ENCODE data around the gene NOBOX.
"Not testable (repeated sequence)": the region's sequence is repeated elsewhere in the genome, so short reads cannot be mapped to it uniquely, and the experiment has no call there.

The NOBOX gene

DNA sequence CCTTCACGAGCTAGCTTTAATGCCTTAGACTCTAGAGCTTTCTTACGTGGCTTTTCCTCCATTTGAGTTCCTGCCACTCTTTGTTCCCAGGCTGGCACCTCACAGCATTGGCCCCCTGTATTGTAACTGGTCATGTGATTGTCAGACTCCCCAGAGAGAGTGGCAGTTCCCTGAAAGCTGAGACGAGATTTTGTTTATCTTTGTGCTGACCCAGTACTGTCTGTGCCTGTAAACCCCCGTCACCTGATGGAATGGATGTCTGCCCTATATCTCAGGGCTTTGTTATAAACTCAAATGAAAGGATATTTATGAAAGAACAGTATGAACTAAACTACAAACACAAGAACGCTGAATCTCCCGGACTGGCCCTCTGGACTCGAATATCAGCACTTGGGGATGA, 13.0 kb downstream of the NOBOX start:
- DNase-seq, result peak; percentile 33

DNA sequence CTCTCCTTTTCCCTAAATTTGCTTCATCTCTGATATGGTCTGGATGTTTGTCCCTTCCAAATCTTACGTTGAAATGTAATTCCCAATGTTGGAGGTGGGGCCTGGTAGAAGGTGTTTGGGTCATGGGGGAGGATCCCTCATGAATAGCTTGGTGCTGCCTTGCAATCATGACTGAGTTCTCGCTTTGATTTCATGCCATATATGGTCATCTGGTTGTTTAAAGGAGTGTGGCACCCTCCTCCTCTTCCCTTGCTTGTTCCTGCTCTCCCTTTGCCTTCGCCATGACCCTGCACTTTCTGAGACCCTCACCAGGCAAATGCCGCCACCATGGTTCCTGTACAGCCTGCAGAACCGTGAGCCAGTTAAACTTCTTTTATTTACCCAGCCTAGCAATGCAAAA, 14.5 kb downstream of the NOBOX start:
- DNase-seq, result no peak

GRCh38 chr7:144386741-144387140, 16.8 kb downstream of the NOBOX start:
- no peak for DNase-seq

DNA sequence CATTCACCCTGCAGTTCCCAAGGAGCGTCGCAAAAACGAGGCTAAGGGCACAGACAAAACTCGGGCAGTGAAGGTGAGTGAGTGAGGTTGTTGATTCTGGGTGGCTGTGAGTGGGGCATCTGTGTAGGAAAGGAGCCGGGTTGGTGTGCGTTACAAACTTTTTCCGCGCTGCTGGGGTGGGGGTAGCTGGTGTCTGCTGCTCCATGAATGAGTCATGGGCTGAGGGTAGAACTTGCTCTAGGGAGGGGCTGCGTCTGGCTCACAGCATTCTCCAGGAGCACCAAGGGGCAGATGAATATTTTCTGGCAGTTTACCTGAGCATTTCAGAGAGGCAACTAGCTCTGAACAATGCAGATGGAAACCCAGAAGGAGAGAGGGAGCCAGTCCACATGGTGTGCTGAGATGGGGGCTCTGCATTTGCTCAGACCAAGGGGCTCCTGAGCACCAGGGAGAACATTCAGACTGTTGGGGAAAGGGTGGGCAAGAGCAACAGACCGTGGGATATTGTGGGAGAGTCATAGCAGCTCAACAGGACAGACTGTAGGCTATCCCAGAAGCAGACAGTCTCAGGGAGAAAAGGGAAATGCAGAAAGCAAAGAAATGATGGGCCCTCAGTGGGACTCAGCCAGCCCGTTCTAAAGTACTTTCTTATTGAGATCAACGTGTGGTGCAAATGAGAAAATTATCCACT, 18.8 kb downstream of the NOBOX start:
- no peak for DNase-seq

- no peak for DNase-seq
Measured at GRCh38 chr7:144384071-144384470, 19.4 kb downstream of the NOBOX start.

DNA sequence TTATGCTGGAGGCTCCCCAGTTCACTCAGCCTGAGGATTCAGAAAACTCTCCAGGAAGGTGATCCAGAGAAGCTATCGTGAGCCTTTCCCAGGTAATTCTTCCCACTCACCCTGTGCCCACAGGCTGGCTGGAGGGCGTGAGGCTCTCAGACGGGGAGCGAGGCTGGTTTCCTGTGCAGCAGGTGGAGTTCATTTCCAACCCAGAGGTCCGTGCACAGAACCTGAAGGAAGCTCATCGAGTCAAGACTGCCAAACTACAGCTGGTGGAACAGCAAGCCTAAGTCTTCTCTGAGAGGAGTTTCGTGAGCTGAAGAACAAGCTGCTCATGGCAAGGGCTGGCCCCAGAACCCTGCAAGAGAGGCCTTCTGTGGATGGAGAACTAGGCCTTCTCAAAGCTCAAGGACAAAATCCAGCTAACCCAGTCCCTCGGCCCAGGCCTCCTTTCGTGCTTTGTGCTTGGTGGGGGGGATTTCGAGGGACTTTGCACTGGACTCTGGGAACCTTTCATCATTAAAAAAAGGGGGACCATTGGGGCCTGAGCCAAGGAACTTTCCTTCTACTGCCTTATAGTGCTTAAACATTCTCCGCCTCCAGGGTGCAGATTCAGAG, 23.6 kb downstream of the NOBOX start:
- DNase-seq, result no peak

GRCh38 chr7:144378651-144379050, 24.8 kb downstream of the NOBOX start:
- DNase-seq, result no peak

DNA sequence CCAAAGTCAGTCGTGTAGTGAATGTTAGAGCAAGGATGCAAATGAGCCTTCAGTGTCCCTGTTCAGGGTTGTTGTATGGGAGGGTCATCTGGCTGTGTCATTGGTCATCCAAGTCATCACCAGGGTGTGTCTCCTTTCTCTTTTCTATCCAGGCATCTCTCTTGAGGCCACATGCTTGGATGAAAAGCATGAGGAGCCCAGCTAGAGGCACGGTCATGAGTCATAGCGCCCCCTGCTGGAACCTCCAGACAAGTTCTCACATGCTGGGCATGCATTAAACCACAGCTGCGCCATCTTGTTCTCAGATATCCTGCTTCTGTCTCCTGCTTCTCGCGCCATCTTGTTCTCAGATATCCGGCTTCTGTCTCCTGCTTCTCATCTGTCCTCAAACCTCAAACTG, 34.3 kb downstream of the NOBOX start:
- not testable (repeated sequence) for DNase-seq

DNA sequence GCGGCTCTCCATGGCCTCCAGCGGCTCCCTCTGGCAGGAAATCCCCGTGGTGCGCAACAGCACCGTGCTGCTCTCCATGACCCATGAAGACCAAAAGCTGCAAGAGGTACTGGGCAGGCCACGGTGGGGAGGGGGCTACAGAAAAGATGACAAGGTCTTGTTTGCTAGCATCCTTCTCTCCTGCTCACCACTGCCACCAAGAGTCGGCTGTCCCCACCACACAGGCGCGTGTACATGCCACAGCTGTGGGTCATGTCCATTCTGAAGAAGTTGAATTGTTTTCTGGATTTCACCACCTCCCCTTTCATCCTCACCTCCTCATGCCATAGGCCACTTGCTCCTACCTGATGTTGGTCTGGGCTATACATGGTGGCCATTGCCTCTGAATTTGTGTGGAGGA, 36.2 kb downstream of the NOBOX start:
- DNase-seq, result not testable (repeated sequence)

DNA sequence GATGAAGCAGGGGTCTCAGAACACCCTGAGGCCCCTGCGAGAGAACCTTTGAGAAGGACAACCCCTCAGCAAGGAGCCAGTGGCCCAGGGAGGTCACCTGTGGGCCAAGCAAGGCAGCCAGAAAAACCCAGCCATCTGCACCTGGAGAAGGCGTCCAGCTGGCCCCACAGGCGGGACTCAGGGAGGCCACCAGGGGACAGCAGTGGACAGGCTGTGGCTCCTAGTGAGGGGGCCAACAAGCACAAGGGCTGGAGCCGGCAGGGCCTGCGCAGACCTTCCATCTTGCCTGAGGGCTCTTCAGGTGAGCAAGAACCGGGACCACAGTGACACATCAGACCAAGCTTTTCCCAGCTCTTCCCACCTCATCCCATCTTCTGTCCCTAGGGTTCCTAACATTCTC, 38.0 kb downstream of the NOBOX start:
- not testable (repeated sequence) for DNase-seq

GRCh38 chr7:144362061-144362460, 41.4 kb downstream of the NOBOX start:
- DNase-seq, result not testable (repeated sequence)

DNA sequence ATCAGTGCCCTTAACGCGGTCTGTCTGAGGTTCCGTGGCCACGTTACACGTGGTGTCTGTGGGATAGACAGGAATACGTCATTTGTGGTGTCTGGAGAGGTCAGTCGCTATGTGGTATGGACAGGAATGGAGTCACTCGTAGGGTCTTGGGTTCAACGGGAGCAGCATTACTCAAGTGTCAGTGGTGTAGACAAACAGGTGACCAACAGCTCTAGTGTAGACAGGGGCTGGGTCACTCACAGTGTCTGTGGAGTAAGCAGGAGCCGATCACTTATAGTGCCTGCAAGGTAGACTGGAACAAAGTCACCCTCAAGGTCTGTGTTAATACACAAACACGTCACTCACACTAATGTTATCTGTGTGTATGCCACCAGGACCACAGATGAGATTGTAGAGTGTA, 46.6 kb downstream of the NOBOX start:
- DNase-seq, result not testable (repeated sequence)

GRCh38 chr7:144356185-144356584, 47.3 kb downstream of the NOBOX start:
- DNase-seq, result not testable (repeated sequence)

GRCh38 chr7:144355176-144355822, 48.2 kb downstream of the NOBOX start, which contains the start of gene ARHGEF5:
Gene ARHGEF5 (plus strand): TSS chr7:144355402. CDS start chr7:144362670, 7,268 bp downstream.
- DNase-seq, result not testable (repeated sequence)

DNA sequence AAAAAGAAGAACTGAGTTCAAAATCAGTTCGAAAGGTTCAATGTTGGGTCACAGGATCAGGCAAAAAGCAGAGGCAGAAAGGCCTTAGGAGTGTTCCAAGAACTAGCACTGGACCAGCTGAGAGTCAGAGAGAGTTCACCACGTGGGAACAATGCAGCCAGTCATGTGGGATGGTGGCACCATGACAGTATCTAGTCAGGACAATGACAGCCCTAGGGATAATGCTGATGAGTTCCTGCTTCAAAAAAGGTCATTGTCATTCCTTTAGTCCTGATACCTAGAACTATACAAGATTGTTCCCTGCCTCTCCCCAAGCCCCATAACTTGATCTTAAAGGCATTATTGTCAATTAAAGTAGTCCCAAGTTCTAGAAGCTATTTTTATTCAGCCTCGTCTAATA, 51.8 kb downstream of the NOBOX start:
- DNase-seq, result not testable (repeated sequence)

- not testable (repeated sequence) for DNase-seq
Measured at GRCh38 chr7:144348625-144349024, 54.9 kb downstream of the NOBOX start.
